ENCODE data around the gene GMDS.

DNA sequence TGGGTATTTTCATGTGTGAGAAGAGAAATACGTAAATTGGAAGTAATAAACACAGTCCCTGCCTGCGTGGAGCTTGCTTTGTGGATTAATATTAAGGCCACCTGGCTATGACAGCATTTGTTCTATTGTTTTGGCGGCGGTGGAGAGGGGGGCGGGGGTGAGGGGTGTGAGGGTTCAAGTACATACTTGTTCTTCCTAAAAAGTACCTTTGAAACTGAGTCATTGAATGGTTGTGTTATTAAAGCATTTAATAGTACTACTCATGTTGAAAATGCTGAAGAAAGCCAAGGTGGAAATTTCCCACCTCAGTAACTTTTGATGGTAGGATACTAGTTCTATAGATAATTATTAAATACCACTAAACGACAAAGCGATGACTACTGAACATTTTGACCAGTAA lies 540.7 kb downstream of the GMDS start:
- no peak for TF ChIP-seq IRF2 (CRISPR knock-in tag; IDR thresholded peaks at IDR 0.05; ENCODE audit: borderline replicate concordance, low read depth)
- TF ChIP-seq, protein P1, sequence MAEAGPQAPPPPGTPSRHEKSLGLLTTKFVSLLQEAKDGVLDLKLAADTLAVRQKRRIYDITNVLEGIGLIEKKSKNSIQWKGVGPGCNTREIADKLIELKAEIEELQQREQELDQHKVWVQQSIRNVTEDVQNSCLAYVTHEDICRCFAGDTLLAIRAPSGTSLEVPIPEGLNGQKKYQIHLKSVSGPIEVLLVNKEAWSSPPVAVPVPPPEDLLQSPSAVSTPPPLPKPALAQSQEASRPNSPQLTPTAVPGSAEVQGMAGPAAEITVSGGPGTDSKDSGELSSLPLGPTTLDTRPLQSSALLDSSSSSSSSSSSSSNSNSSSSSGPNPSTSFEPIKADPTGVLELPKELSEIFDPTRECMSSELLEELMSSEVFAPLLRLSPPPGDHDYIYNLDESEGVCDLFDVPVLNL (CRISPR knock-in tag; IDR thresholded peaks at IDR 0.05; ENCODE audit: borderline replicate concordance, low read depth), result no peak
- TF ChIP-seq, protein P2, sequence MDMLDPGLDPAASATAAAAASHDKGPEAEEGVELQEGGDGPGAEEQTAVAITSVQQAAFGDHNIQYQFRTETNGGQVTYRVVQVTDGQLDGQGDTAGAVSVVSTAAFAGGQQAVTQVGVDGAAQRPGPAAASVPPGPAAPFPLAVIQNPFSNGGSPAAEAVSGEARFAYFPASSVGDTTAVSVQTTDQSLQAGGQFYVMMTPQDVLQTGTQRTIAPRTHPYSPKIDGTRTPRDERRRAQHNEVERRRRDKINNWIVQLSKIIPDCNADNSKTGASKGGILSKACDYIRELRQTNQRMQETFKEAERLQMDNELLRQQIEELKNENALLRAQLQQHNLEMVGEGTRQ (CRISPR knock-in tag; IDR thresholded peaks at IDR 0.05), result no peak
- TF ChIP-seq, protein P3, sequence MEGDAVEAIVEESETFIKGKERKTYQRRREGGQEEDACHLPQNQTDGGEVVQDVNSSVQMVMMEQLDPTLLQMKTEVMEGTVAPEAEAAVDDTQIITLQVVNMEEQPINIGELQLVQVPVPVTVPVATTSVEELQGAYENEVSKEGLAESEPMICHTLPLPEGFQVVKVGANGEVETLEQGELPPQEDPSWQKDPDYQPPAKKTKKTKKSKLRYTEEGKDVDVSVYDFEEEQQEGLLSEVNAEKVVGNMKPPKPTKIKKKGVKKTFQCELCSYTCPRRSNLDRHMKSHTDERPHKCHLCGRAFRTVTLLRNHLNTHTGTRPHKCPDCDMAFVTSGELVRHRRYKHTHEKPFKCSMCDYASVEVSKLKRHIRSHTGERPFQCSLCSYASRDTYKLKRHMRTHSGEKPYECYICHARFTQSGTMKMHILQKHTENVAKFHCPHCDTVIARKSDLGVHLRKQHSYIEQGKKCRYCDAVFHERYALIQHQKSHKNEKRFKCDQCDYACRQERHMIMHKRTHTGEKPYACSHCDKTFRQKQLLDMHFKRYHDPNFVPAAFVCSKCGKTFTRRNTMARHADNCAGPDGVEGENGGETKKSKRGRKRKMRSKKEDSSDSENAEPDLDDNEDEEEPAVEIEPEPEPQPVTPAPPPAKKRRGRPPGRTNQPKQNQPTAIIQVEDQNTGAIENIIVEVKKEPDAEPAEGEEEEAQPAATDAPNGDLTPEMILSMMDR (IDR thresholded peaks at IDR 0.05), result no peak
- TF ChIP-seq ZNF219 (CRISPR knock-in tag; IDR thresholded peaks at IDR 0.05; ENCODE audit: borderline replicate concordance), result no peak
- TF ChIP-seq, protein P4, sequence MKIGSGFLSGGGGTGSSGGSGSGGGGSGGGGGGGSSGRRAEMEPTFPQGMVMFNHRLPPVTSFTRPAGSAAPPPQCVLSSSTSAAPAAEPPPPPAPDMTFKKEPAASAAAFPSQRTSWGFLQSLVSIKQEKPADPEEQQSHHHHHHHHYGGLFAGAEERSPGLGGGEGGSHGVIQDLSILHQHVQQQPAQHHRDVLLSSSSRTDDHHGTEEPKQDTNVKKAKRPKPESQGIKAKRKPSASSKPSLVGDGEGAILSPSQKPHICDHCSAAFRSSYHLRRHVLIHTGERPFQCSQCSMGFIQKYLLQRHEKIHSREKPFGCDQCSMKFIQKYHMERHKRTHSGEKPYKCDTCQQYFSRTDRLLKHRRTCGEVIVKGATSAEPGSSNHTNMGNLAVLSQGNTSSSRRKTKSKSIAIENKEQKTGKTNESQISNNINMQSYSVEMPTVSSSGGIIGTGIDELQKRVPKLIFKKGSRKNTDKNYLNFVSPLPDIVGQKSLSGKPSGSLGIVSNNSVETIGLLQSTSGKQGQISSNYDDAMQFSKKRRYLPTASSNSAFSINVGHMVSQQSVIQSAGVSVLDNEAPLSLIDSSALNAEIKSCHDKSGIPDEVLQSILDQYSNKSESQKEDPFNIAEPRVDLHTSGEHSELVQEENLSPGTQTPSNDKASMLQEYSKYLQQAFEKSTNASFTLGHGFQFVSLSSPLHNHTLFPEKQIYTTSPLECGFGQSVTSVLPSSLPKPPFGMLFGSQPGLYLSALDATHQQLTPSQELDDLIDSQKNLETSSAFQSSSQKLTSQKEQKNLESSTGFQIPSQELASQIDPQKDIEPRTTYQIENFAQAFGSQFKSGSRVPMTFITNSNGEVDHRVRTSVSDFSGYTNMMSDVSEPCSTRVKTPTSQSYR (CRISPR knock-in tag; IDR thresholded peaks at IDR 0.05), result no peak

Measured in WTC11 (cell line).